ENCODE measurements around the gene TRIM36. TPM values are rescaled to one million over a fixed set of nuclear protein-coding genes. Genes with fewer than 3 reads are reported as not detected.

Gene TRIM36, protein sequence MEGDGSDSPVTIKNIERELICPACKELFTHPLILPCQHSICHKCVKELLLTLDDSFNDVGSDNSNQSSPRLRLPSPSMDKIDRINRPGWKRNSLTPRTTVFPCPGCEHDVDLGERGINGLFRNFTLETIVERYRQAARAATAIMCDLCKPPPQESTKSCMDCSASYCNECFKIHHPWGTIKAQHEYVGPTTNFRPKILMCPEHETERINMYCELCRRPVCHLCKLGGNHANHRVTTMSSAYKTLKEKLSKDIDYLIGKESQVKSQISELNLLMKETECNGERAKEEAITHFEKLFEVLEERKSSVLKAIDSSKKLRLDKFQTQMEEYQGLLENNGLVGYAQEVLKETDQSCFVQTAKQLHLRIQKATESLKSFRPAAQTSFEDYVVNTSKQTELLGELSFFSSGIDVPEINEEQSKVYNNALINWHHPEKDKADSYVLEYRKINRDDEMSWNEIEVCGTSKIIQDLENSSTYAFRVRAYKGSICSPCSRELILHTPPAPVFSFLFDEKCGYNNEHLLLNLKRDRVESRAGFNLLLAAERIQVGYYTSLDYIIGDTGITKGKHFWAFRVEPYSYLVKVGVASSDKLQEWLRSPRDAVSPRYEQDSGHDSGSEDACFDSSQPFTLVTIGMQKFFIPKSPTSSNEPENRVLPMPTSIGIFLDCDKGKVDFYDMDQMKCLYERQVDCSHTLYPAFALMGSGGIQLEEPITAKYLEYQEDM
- 12.6 TPM for total RNA-seq (2021; ENCODE audit: unreplicated experiment)
- 4.5 and 6.4 TPM in 2 replicates for polyA plus RNA-seq (2012)
- percentile 60 among the genes with signal in this experiment for Bru-seq, nascent RNA
- percentile 64 among the genes with signal in this experiment for BruChase-seq, experiment 1, labeled RNA remaining after a 6-hour chase
- percentile 61 among the genes with signal in this experiment for BruChase-seq, experiment 2, labeled RNA remaining after a 2-hour chase
- long read RNA-seq, full-length matches to known transcripts: 16 of 23 reads
- long read RNA-seq, partial matches to known transcripts: 2 of 23 reads
- long read RNA-seq, other reads (novel, unspliced or antisense): 5 of 23 reads

DNA sequence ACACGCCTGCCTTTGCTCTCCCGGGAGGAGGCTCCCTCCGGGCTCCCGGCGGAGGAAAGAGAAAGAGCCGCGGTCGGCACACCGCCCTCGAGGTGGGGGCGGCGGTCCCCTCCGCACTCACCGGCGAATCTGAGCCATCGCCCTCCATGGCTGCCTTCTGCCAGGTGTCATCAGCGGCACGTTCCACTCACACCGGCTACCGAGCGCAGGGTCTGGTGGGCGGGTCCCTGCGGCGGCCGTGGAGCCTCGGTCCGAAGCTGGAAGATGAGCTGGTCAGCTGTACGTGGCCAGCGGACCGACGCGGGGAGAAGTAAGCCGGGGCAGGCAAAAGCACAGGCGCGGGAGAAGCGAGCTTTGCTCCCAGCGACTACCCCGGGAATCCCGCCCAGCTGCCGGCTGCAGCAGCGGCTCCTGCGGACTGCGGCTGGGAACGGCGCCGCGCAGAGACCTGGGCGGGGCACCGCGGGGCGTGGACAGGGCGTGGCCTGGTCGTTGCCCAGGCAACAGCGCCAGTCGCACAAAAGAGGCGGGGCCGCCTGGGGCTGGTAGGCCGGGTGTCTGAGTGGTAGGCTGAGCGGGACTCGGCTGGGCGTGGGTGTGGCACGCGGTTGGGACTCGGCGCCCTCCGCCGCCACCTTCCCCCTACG, at the start of gene TRIM36:
Gene TRIM36 (minus strand): TSS at position 422 of the 647 bp plus-strand sequence. CDS start 274 bp downstream, at position 148.
- Histone ChIP-seq H3K9ac (ENCODE audit: low read length) (peak within 1 kb of the TSS; percentile 82), H4K20me1 (ENCODE audit: insufficient read depth) (no peaks in the 10 kb centered on the region), H3K9me2 (ENCODE audit: insufficient read depth) (no peaks in the 10 kb centered on the region), H2AFZ (ENCODE audit: low read depth, low read length, poor library complexity, severe bottlenecking) (peak within 1 kb of the TSS; percentile 81), H3K27ac (ENCODE audit: low read depth, low read length) (peak within 1 kb of the TSS; percentile 70), H3K27me3 (ENCODE audit: insufficient read depth, low read length) (no peaks in the 10 kb centered on the region), H3K79me2 (ENCODE audit: insufficient read depth, low read length) (no peaks in the 10 kb centered on the region), H3K4me2 (ENCODE audit: low read length) (peak within 1 kb of the TSS; percentile 98), H3K4me1 (ENCODE audit: control insufficient read depth in 1 of 2, insufficient read depth in 2 of 2, low read length in 2 of 2) (peaks cover 11 to 22% of the 10 kb centered on the region in 2 experiments; a peak in 3 of 4 replicates), H3K36me3 (ENCODE audit: control insufficient read depth in 1 of 2, insufficient read depth in 2 of 2, low read length in 2 of 2) (no peaks in the 10 kb centered on the region), H3K9me3 (ENCODE audit: control insufficient read depth in 1 of 2, insufficient read depth in 1 of 2, low read depth in 1 of 2, low read length in 2 of 2) (peaks cover 0 to 3% of the 10 kb centered on the region in 2 experiments; a peak in 1 of 4 replicates), H3K4me3 (replicated peaks in 1 of 2; ENCODE audit: low read depth in 1 of 2, low read length in 2 of 2) (peak within 1 kb of the TSS; percentile 67 to 89)
- TF ChIP-seq, protein P1, sequence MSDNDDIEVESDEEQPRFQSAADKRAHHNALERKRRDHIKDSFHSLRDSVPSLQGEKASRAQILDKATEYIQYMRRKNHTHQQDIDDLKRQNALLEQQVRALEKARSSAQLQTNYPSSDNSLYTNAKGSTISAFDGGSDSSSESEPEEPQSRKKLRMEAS (IDR thresholded peaks at IDR 0.05): peak; percentile 81
- TF ChIP-seq POLR2A (IDR thresholded peaks at IDR 0.05; ENCODE audit: borderline replicate concordance, extremely low read depth, insufficient read depth, insufficient read length) (peak; percentile 69), ZNF274 (IDR thresholded peaks at IDR 0.05; ENCODE audit: low read depth, low read length) (no peak), FOSL1 (IDR thresholded peaks at IDR 0.05; ENCODE audit: low read depth) (no peak), YY1 (IDR thresholded peaks at IDR 0.05; ENCODE audit: extremely low read depth, insufficient replicate concordance, low read depth, low read length) (no peak), SIN3A (IDR thresholded peaks at IDR 0.05; ENCODE audit: low read depth) (peak; percentile 87), EGR1 (IDR thresholded peaks at IDR 0.05; ENCODE audit: low read depth) (peak; percentile 89), CEBPB (IDR thresholded peaks at IDR 0.05; ENCODE audit: low read depth) (no peak), SP1 (IDR thresholded peaks at IDR 0.05; ENCODE audit: low read depth) (peak; percentile 65), POLR2AphosphoS5 (IDR thresholded peaks at IDR 0.05; ENCODE audit: low read depth, low read length) (peak; percentile 93), RAD21 (IDR thresholded peaks at IDR 0.05; ENCODE audit: low read depth) (no peak), TCF7L2 (IDR thresholded peaks at IDR 0.05; ENCODE audit: borderline replicate concordance, extremely low read depth, insufficient read depth, insufficient read length) (peak; percentile 15)
- TF ChIP-seq, protein P2, sequence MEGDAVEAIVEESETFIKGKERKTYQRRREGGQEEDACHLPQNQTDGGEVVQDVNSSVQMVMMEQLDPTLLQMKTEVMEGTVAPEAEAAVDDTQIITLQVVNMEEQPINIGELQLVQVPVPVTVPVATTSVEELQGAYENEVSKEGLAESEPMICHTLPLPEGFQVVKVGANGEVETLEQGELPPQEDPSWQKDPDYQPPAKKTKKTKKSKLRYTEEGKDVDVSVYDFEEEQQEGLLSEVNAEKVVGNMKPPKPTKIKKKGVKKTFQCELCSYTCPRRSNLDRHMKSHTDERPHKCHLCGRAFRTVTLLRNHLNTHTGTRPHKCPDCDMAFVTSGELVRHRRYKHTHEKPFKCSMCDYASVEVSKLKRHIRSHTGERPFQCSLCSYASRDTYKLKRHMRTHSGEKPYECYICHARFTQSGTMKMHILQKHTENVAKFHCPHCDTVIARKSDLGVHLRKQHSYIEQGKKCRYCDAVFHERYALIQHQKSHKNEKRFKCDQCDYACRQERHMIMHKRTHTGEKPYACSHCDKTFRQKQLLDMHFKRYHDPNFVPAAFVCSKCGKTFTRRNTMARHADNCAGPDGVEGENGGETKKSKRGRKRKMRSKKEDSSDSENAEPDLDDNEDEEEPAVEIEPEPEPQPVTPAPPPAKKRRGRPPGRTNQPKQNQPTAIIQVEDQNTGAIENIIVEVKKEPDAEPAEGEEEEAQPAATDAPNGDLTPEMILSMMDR (IDR thresholded peaks at IDR 0.05 in 2 of 3, conservative IDR thresholded peaks at IDR 0.05 in 1 of 3; ENCODE audit: borderline replicate concordance in 1 of 3, insufficient read depth in 1 of 3, low read depth in 2 of 3, low read length in 2 of 3): peak in 2 of 3 experiments; percentile 23 to 27; a peak in 2 of 6 replicates
- TF ChIP-seq, protein P3, sequence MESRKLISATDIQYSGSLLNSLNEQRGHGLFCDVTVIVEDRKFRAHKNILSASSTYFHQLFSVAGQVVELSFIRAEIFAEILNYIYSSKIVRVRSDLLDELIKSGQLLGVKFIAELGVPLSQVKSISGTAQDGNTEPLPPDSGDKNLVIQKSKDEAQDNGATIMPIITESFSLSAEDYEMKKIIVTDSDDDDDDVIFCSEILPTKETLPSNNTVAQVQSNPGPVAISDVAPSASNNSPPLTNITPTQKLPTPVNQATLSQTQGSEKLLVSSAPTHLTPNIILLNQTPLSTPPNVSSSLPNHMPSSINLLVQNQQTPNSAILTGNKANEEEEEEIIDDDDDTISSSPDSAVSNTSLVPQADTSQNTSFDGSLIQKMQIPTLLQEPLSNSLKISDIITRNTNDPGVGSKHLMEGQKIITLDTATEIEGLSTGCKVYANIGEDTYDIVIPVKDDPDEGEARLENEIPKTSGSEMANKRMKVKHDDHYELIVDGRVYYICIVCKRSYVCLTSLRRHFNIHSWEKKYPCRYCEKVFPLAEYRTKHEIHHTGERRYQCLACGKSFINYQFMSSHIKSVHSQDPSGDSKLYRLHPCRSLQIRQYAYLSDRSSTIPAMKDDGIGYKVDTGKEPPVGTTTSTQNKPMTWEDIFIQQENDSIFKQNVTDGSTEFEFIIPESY (IDR thresholded peaks at IDR 0.05; ENCODE audit: extremely low read depth, insufficient replicate concordance, low read length): no peak
- no TSS peak for BruUV-seq (replicated peaks)
- POLR2A ChIA-PET: interaction anchor here (0.8 to 1.0 kb wide), 2 partner anchors 9 to 21 kb away, joined by 3 to 4 read pairs; no protein-coding TSS in a partner anchor
- ATAC-seq: peak; percentile 88
- CTCF ChIA-PET: no interaction called here
- DNase-seq (ENCODE audit: low read depth, low spot score): peak; percentile 85
- intact Hi-C loops (cut with micrococcal nuclease): no loop called here
- RAD21 ChIA-PET (ENCODE audit: low non-redundant PET in 1 of 2, low total read pairs in 2 of 2, uncharacterized antibody in 2 of 2, unreplicated experiment in 2 of 2): no interaction called here
